NCI-H187 treated with DMSO at 0.1 percent for 48 hours (cell line): ENCODE results near the gene PIK3R5.
"Not testable (repeated sequence)": the region's sequence is repeated elsewhere in the genome, so short reads cannot be mapped to it uniquely, and the experiment has no call there.

Experiments used
- DNase-seq: peaks from one replicate; lab custom pipeline; 2025; lab: John Stamatoyannopoulos, UW

The PIK3R5 gene

DNA sequence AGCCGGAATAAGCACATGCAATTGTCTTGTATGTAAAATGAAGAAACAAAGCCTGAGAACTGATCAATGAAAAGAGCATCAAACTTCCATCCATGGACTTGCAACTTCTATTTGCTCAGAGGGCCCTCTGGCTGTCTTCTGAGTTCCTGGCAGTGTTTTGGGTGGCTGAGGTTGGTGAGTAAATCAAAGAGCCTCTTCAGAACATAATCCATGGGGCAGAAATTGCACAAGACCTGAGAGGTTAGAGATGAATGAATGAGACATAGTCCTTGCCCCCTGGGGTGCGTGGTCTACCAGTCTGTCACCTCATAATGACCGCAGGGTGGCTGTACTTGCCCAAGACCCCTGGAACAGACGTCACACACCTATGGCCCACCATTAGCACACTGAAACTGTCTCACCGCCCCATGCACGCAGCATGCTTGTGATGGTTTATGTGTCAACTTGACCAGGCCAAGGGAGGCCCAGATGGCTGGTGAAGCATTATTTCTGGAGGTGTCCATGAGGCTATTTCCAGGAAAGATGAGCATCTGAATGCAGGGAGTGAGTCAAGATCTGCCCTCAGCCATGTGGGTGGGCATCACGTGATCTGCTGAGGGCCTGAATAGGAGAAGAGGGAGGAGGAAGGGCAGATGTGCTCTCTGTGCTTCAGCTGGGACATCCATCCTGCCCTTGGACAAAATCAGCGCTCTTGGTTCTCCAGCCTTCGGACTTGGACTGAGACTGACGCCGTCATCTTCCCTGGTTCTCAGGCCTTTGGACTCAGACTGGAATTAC is 106.3 kb downstream of the PIK3R5 start:
- DNase-seq: no peak

- DNase-seq: no peak
Measured at GRCh38 chr17:8857919-8858318, 107.6 kb downstream of the PIK3R5 start.

DNA sequence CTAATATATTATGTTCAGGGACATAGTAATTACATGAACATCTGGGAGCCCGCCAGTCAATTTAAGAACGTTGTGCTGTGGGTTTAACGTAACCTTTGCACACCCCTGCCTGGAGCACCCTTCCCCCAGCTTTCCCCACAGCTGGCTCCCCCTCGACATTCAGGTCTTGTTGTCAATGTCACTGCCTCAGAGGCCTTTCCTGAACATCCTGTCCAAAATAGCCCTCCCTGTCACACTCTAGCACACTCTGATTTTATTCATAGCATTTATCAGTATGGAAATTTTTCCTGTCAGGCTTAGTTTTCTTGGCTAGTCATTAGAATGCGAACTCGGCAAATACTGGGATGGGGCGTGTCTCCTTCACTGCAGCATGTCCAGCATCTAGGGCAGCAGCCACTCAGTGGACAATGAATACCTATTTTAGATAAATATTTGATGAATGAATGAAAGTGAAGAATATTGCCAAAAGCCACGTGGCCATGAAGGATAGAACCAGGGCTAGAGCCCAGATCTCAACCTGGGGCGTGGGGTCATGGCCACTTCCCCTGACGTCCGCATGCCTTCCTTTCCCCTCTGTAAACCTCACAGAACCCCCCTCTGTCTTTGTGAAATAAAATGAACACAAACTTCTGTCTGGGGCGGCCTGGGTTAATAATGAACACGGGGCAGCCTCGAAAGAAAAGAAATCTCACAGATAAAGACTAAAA is 108.5 kb downstream of the PIK3R5 start:
- DNase-seq: no peak

GRCh38 chr17:8856205-8856603 is 109.3 kb downstream of the PIK3R5 start:
- not testable (repeated sequence) for DNase-seq

DNA sequence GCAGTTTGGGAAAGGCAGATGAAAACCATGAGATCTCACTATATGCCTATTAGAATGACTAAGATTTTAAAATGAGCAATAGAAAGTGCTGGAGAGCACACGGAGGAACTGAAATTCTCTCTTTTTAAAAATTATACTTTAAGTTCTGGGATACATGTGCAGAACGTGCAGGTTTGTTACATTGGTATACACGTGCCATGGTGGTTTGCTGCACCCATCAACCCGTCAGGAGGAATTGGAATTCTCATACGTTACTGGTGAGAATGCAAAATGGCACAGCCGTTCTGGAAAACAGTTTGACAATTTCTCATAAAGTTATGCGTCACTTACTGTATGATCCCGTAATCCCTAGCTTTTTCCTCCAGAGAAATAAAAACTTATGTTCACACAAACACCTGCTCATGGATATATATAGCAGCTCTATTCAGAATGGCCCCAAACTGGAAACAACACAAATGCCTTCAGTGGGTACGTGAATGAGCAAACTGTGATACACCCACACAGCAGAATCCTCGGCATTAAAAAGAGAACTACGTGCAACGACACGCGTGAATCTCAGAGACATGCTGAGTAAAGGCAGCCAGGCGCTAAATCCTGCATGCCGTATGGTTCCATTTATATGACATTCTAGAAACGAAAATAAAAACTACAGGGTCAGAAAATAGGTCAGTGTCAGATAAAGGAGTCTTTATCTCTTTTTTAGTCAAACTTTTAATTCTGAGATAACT is 109.9 kb downstream of the PIK3R5 start:
- no peak for DNase-seq

DNA sequence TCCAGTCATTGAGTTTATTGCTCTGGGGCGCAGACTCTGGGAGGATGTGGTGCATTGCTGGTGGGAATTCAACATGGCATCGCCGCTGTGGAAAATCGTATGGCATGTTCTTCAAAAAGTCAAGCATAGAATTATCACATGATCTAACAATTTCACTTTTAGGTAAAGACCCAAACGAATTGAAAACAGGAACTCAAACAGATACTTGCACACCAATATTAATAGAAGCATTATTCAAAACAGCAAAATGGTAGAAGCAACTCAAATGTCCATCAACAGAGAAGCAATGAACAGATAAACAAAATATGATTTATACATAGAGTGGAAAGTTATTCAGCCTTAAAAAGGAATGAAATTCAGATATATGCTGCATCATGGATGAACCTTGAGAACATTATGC is 113.9 kb downstream of the PIK3R5 start:
- no peak for DNase-seq

GRCh38 chr17:8849311-8850041 is 116.0 kb downstream of the PIK3R5 start:
- DNase-seq: no peak

DNA sequence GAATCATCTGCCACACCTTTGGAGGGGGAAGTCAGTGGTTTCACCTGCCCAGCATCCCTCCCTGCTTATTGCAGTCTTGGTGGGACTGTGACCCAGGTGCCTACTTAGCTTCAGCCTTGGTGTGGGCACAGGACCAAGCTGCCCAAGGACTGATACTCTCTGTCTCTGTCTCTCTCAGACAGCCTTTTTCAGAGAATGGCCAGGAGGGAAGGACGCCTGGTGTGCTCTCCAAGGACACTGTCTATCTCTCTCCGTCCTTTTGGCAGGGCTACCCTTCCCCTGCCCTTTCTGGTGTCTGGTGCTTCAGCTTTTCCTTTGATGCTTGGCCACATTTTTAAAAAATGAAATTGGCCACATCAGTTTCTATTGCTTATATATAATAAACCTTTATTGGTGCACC is 117.6 kb downstream of the PIK3R5 start:
- DNase-seq: no peak

- DNase-seq: no peak
Measured at GRCh38 chr17:8846768-8847211, 118.7 kb downstream of the PIK3R5 start.

GRCh38 chr17:8844229-8845218 is 121.0 kb downstream of the PIK3R5 start:
- no peak for DNase-seq

GRCh38 chr17:8843344-8843743 is 122.2 kb downstream of the PIK3R5 start:
- DNase-seq: no peak

DNA sequence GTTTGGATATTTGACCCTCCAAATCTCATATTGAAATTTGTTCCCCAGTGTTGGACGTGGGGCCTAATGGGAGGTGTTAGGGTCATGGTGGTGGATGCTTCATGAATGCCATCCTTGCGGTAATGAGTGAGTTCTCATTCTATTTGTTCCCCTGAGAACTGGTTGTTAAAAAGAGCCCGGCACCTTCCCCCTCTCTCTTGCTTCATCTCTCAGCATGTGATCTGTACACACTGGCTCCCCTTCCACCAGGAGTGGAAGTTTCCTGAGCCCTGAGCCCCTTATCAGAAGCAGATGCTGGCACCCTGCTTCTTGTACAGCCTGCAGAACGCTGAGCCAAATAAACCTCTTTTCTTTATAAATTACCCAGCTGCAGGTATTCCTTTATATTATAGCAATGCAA is 123.7 kb downstream of the PIK3R5 start:
- DNase-seq: no peak

- no peak for DNase-seq
Measured at GRCh38 chr17:8839410-8839935, 126.0 kb downstream of the PIK3R5 start.

DNA sequence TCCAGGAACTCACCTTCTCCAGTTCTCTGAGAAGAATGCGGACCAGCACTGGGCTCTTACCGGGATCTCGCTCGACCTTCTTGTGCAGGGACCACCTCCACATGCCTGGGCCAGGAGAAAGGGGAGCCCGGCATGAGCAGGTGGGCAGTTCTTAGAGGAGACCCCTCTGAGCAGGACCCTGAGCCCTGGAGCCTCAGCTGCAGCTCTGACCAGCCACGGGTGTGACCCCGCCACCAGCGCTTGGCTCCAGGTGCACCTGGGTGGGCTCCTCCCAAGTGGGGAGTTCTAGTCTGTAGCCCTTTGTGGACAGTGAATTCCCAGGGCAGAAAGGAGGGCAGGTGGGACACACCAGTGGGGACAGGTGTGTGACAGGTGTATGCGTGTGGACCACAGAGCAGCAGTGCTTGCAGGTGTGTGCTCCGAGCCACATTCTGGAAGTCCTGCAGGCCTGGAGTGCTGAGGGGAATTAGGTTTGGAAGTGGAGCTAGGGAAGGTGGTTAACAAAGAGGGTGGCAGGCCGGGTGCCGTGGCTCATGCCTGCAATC is 126.9 kb downstream of the PIK3R5 start:
- no peak for DNase-seq

- no peak for DNase-seq
Measured at GRCh38 chr17:8837563-8838075, 127.9 kb downstream of the PIK3R5 start.

DNA sequence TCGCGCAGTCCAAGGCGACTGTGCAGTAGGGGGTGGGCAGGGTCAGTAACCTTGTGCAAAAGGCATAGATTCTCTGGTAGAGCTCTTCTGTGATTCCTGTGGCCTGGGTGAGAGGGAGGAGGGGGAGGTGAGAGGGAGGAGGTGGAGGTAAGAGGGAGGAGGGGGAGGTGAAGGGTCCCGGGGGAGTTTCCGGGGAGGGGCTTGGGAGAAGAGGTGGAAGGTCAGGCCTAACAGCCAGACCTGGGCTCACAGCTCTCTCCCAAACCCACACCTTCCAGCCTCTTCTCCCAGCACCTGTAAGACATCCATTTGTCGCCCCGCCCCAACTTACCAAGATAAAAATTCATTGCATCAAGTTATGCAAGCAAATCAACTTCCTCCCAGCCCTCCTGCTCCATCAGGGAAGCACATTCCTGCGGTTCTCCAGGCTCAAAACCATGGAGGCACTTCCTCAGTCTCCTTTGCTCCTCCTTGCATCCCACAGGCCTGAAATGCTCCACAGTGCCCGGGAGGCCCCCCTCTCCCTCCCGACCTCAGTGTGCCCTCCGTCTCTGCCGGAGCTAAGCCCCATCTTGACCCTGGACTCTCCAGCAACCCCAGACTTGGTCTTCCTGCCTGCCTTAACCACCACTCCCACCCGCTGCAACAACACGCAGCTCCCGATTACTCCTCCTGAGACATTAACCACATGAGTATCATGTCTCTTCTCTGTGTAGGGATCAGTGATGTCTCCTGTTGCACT is 128.5 kb downstream of the PIK3R5 start:
- no peak for DNase-seq

- no peak for DNase-seq
Measured at GRCh38 chr17:8835631-8836364, 129.7 kb downstream of the PIK3R5 start.

DNA sequence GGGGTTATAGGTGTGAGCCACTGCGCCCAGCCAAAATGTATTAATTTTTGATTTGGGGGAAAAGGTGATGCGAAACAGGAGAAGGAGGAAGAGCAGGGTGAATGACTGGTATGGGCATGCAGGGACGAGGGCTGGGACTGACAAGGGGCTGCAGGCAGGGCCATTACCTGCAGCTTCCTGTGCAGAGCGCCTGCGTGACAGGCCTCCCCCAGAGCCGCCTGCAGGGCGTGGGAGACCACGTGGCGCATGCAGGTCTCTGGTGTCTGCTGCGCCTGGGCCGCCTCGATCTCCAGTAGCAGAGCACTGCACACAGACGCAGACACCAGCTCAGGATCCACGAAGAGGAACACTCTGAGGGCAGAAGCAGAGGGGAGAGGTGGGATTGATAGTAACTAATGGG is 130.4 kb downstream of the PIK3R5 start:
- DNase-seq: no peak
